Dermis lymphatic vessel endothelial cell (primary cell): ENCODE results near the gene SLC38A4. TPM values are rescaled to one million over a fixed set of nuclear protein-coding genes. Genes with fewer than 3 reads are reported as not detected.

ENCODE experiments used
- total RNA-seq: library from RNA; depleted of rRNA; stranded (reverse); fragments of >200 nt; gene quantifications from 2 replicates; pipeline ENCODE4 v1.2.1, GENCODE V29; 2014

The SLC38A4 gene
- total RNA-seq: 5.1 and 5.7 TPM in 2 replicates

DNA sequence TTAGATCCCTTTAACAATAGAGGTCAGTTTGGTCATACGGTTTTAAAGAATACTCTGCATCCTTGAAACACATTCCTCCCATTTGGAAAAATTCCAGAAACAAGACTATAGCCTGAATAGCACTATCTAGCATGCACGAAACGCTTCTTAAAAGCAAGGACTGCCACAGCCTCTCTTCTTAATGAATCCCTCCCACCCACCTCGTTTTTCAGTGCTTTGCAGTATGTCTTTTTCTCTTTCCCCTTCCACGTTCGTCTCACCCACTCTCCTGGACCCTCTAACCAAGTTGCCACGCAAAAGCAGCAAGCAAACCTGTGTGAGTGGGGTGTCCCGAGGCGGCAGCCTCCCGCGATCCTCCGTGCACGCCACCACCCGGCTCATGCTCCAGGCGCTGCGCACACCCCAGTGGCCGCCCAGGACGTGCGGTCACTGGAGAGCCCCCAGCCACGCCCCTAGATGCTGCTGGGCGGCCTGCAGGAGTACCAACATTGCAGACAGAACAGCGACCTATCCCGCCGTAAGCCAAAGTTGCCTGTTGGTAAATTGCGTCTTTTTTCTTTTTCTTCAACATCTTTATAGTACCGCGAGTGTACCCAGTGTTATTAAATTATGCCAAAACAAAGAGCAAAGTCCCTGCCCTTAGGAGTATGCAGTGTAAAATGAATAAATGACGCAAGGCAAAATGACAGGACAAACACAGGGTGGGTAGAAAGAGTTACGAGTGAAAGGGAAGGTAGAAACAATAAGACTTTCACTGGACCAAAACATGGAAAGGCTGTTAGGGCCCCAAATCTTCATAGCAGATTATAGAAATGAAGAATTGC lies at the start of gene SLC38A4:
SLC38A4 (minus strand) TSS at position 407 of the 824 bp plus-strand sequence. CDS start 32,926 bp downstream, outside the sequence.

